HG02981 (cell line): ENCODE results near the gene CDH4.

Experiments used
- ATAC-seq: cut with Tn5 transposase; IDR thresholded peaks from one replicate; pipeline ENCODE4 v1.9.1; 2021; ENCODE audit warnings: mild to moderate bottlenecking, moderate library complexity; ENCODE audit not compliant: unreplicated experiment

CDH4 gene

GRCh38 chr20:61766921-61767610 lies 515.0 kb downstream of the CDH4 start:
- no peak for ATAC-seq

- no peak for ATAC-seq
Observed at GRCh38 chr20:61767761-61768494, 515.9 kb downstream of the CDH4 start.

- ATAC-seq: no peak
Observed at GRCh38 chr20:61768571-61769285, 516.7 kb downstream of the CDH4 start.

- ATAC-seq: no peak
Observed at GRCh38 chr20:61769286-61769832, 517.3 kb downstream of the CDH4 start.

GRCh38 chr20:61770113-61770585 lies 518.1 kb downstream of the CDH4 start:
- no peak for ATAC-seq

GRCh38 chr20:61771805-61772350 lies 519.8 kb downstream of the CDH4 start:
- ATAC-seq: no peak

GRCh38 chr20:61772828-61773631 lies 521.0 kb downstream of the CDH4 start:
- ATAC-seq: no peak

- no peak for ATAC-seq
Observed at GRCh38 chr20:61773926-61774587, 522.0 kb downstream of the CDH4 start.

GRCh38 chr20:61775423-61775822 lies 523.4 kb downstream of the CDH4 start:
- no peak for ATAC-seq

GRCh38 chr20:61776491-61777075 lies 524.5 kb downstream of the CDH4 start:
- no peak for ATAC-seq

- ATAC-seq: no peak
Observed at GRCh38 chr20:61777773-61778494, 525.9 kb downstream of the CDH4 start.

GRCh38 chr20:61778495-61778863 lies 526.4 kb downstream of the CDH4 start:
- ATAC-seq: no peak

GRCh38 chr20:61779176-61779965 lies 527.3 kb downstream of the CDH4 start:
- no peak for ATAC-seq

GRCh38 chr20:61780066-61780465 lies 528.0 kb downstream of the CDH4 start:
- no peak for ATAC-seq

GRCh38 chr20:61784801-61785566 lies 532.9 kb downstream of the CDH4 start:
- ATAC-seq: no peak

GRCh38 chr20:61785567-61785816 lies 533.4 kb downstream of the CDH4 start:
- ATAC-seq: no peak

GRCh38 chr20:61786230-61786629 lies 534.2 kb downstream of the CDH4 start:
- no peak for ATAC-seq

- no peak for ATAC-seq
Observed at GRCh38 chr20:61788343-61788742, 536.3 kb downstream of the CDH4 start.
